HG03196 (cell line): ENCODE measurements around the gene PPP4R4.
"Not testable (repeated sequence)": the region's sequence is repeated elsewhere in the genome, so short reads cannot be mapped to it uniquely, and the experiment has no call there.

Source experiments
- ATAC-seq: cut with Tn5 transposase; IDR thresholded peaks from one replicate; pipeline ENCODE4 v1.9.1; 2021; ENCODE audit not compliant: unreplicated experiment

Gene PPP4R4

DNA sequence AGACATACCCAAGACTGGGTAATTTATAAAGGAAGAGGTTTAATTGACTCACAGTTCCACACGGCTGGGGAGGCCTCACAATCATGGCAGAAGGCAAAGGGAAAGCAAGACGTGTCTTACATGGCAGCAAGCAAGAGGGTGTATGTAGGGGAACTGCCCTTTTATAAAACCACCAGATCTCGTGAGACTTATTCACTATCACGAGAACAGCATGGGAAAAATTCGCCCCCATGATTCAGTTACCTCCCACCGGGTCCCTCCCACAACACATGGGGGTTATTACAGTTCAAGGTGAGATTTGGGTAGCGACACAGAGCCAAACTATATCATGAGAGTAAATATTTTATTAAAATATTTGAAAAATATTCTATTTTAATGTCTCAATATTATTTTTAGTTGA is 94.5 kb downstream of the PPP4R4 start:
- not testable (repeated sequence) for ATAC-seq

DNA sequence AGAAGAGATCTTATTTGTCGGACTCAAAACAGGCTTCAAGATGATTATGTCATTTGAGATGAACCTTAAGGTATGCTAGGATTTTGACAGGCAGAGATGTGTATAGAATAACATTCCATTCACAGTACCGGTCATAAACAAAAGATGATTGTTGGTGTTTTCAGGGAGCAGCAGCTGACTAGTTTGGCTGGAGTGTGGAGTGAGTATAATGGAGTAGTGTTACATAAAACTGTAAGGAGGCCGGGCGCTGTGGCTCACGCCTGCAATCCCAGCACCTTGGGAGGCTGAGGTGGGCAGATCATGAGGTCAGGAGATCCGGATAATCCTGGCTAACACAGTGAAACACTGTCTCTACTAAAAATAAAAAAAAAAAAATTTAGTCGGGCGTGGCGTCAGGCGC is 95.0 kb downstream of the PPP4R4 start:
- ATAC-seq, result no peak

DNA sequence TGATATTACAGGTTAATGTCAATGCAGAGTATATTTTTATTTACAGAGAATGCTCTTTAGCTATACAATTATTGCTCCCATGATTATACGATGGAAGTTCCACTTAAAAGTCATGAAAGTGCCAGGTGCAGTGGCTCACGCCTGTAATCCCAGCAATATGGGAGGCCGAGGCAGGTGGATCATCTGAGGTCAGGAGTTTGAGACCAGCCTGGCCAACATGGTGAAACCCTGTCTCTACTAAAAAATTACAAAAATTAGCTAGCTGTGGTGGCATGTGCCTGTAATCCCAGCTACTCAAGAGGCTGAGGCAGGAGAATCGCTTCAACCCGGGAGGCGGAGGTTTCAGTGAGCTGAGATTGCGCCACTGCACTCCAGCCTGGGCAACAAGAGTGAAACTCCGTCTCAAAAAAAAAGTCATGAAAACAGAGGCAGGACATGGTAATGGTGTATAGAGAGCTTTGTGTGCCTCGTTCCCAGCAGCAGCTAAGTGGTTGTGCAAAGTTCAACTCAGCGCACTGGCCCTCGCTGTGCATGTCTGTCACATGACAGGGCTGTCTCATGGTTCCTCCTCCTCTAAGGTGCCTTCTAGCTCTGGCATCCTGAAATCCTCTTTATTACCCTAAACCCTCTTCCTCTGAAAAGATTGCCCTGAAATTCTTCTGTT is 102.9 kb downstream of the PPP4R4 start:
- ATAC-seq, result not testable (repeated sequence)

DNA sequence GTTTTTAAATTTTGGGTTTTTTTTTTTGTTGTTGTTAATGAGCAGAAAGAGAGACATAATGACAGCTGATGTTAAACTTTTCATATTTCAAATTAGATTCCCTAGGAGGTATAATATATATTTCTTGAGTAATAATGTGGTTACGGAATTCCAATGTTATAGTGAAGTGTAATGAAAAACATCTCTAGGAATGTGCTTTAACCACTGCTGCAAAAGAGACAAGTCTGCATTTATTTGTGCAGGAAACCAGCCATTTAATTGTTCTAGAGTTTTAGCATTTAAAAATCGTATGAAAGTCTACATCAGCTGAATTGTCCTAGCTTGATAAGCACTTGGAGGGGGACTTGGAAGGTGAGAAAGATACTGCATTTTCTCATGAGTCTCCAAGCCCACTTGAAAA is 104.6 kb downstream of the PPP4R4 start:
- no peak for ATAC-seq

DNA sequence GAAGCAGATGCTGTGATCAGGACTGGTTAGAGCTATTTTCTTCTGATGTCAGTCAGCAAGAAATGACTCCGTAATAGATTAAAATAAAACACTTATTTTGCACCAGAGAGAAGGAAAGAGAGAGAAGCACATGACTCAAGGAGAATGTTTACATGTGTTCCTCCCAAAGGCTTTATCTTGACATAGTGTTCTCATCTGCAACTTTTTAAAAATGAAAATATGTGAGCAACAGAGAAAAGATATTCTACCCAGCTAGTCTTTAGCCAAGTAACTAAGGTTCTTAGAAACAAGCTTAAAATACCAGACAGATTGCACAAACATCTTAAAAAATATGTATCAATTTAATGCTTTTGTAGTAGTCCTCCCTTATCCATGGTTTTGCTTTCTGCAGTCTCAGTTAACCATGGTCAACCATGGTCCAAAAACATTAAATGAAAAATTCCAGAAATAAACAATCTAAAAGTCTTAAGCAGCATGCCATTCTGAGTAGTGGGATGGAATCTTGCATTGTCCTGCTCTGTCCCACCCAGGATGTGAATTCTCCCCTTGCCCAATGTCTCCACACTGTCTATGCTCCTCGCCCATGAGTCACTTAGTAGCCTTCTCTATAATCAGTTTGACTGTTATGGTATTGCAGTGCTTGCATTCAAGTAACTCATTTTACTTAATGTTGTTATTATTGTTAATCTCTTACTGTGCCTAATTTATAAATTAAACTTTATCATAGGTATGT is 109.0 kb downstream of the PPP4R4 start:
- no peak for ATAC-seq

DNA sequence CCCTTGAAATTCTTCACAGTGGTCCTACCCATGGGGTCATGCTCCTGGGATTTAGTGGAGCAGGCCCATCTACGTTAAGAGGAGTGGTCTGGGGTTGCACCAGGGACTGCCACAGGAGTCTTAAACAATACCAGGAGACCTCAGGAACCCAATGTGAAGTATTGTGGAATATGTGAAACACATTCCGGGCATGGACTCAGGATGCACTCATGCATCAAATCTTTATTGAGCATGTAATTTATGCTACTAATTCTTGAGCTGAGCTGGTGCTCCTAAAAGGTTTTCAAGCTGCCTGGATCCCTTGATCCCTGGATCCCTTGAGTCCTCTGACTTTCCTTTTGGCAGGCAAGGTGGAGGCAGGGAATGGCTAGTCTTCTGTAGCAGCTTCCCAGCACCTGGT is 110.1 kb downstream of the PPP4R4 start:
- ATAC-seq, result no peak

DNA sequence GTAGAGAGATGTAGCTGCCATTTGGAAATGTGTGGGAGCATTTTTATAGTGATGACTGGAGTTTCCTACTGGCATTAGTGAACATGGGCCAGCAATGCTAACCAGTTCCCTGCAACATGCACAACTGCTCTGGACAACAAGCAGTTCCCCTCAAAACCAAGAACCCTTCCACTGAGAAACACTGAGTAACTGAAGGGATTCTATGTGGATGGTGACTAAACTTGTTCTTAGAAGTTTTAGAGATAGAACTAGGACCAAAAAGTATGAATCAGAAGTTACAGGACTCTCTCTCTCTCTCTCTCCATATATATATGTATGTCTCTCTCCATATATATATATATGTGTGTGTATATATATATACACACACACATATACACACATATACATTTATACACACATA is 111.0 kb downstream of the PPP4R4 start:
- no peak for ATAC-seq

DNA sequence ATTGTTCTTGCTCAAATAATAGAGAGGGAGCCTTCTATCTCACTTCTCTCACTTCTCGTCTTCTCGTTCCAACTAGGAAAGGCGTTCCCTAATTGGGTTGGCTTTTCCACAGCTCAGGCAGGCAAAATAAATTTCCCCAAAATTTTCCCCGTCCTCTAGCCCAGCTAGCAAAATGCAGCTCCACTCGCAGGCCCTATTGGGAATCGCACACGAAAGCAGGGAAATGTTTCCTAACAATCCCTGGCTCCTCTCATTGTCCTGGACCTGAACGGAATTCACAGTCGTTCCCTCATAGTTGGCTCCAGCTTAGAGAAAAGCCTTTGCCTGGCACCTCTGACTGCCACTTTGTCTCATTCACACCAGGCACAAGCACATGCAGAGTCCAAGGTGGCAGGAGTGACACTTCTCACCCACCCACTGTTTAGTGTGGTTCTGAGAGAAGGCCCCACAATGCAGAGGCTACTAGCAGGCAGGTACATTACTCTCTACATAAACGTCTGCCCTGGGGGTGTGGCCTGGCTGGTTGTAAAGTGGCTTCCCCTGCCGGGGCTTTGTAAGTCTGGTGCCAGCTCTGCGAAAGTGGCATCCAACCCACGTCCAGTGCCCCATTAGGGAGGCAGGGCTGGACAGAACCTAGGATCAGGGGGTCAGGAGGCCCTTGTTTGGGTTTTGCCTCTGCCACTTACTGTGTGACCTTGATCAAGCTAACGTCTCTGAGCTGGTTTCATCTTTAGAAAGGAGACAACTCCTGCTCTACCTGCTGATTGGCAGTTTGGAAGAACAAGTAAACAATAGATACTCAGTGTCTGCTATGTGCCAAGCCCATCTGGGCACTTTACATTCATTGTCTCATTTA is 114.7 kb downstream of the PPP4R4 start:
- ATAC-seq, result no peak

DNA sequence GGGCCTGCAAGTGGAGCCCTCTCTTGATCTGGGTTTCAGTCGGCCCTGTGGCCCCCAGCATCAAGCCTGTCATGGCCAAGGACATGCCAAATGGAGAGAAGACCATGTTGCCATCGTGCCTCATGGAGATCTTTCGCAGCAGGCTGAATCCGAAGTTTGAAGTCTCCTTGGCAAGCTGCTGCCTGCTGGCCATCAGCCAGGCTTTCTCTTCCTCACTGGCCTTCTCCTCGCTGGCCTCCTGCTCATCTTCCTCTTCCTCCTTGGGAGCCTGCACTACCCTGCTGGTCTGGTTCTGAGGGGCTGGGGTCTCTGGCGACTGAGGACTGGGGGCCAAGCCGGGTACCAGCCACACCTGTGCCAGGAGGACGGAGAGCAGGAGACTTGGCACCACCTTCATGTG is 116.1 kb downstream of the PPP4R4 start:
- ATAC-seq, result no peak

DNA sequence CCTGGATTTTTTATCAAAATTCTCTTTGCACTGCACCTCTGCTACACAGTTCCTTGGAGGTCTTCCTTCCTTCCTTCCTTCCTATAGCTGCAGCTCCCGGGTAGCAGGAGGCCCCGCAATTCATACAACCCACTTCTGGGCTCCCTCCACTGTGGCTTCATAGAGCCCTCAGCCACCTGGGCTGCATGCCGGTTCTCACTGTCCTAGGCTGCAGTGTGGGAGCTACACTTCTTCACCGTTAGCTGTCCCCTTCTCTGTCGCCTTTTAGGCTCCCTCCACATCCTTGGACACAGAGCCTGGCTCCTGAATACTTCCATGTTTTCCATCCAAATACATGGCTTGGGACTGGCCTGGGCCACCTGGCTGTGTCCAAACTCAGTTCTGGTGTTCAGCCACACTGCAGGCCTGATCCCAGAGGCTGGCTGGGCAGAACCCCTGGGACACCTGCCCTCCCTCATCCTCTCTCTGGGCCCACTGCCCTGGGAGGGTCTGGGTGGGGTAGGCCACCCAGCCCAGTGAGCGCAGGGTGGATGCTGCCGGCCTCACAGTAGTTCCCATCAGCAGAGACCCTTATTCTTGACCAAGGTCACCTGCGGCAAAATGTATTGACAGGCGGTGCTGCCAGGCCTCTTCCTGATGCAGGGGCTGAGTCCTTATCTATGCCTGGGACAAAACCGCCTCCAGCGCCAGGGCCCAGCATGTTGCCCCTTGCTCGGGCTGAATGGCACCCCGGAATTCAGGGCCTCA is 117.2 kb downstream of the PPP4R4 start:
- no peak for ATAC-seq

DNA sequence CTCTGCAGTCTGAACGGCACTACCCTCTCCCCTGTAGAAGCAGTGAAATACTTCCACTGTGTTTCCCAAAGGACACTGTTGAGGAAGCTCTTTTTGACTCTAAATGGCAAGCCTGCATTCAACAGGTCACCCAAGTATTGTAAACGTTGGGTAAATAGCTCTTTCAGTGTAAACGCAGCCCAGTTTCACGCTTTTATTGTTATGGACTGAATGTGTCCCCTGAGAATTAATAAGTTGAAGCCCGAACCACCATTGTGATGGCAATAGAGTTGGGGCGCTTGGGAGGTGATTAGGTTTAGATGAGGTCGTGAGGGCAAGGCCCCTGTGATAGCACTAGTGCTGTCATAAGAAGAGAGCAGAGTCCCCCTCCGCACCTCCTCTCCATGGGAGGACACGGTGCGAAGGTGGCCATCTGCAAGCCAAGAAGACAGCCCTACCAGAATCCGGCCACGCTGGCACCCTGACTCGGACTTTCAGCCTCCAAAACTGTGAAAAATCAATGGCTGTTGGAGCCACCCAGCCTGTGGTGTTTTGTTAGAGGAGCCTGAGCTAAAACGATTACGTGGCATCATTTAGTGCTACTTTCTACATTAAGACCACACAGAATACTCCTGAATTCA is 117.9 kb downstream of the PPP4R4 start:
- ATAC-seq, result no peak

DNA sequence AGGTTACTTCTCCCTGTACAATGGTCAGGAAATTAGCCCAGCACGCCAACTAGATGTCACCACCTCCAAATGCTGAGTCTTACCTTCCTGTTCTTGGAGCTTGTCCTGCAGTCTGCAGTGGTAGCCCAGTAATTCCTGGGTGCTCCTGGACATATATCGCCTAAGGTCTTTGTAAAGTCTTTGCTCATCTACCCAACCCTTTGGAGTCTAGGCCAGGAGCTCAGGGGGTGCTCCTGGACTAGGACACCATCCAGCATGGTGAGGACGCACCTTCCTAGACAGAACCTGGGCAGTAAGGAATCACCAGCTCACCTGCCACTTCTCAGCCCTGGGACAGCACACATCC is 118.4 kb downstream of the PPP4R4 start:
- ATAC-seq, result no peak

DNA sequence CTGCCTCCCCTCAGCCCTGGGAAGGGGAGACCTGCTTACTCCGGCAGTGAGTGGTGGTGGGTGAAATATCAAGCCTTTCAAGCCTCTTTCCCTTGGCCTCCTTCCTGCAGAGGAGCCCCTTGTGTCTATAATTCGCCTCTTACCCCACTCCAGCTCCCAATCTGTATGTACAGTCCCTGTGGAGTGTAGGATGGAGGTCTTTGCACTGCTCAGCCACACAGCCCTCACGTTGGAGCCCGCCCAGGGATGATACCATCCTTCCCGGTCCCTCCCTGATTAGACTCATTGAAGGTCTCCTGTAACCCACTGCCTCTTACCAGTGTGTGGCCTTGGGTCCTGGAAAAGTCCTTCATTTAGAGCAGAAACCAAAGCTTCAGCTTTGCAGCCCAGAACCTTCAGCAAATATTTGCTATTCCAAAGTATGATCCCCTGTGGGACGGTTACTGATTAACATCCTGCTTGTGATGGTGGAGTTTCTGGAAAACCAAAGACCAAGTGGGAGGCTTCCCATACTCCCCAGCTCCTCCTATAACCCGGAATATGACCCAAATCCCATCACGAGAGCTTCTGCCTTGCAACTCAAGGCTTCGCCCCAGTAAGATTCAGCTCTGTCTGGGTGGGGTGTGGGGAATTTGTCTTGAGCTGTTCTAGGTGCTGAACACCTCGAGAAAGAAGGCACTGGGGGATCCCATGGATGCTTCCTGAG is 118.9 kb downstream of the PPP4R4 start, which contains the start of gene SERPINA10:
Gene SERPINA10, minus strand, starts transcription at position 397 of the 706 bp plus-strand sequence. CDS start 2,675 bp downstream, outside the sequence.
- no peak for ATAC-seq

DNA sequence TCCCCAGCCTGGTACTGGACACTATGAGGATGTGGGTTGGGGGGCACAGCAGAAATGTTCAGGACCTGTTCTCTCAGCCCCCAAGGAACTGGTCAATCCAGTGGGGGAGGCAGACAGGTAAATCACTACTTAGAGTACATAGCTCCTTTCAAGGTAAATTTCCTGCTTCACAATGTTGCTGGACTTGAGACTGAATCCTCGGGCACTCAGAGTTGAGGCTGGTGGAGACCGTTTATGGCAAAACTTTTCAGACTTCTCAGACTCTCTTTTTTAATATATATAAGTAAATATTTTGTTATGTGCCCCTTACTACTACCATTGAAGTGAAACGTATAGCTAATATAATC is 119.4 kb downstream of the PPP4R4 start:
- ATAC-seq, result no peak

DNA sequence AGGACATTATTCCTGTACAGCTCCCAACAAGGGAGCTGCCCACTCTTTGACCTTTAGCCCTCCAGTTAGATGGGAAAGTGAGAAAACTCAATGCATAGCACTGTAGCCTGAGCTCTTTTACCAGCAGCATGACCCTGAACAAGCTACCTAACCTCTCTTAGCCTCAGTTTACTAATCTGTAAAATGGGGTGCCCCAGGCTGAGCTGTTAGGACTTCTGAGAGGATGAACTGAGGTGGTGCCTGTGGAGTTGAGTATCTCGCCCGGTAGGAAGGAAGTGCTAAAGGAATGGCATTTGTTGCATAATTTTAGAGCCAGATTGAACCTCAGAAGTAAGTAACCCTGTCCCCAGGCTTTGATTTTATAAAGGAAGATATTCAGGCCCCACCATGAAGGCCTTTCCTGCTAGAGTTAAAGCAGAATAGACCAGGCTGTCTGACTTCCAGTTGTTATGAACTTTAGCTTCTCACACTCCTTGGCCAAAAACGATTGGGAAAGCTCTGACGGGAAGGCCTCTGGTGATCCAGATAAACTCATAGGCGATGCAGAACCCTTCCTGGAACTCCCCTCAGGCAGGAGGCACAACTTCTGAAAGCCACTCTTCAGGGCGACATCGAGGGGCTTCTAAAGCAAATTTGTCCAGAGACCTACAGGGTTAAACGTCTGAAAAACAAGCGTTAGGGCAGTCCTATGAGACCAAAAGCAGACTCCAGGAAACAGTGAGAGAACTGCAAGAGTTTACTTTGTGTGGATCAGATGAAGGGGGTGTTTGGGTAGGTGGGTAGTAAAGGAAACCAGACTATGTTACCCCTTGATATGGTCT is 121.4 kb downstream of the PPP4R4 start:
- ATAC-seq, result no peak

DNA sequence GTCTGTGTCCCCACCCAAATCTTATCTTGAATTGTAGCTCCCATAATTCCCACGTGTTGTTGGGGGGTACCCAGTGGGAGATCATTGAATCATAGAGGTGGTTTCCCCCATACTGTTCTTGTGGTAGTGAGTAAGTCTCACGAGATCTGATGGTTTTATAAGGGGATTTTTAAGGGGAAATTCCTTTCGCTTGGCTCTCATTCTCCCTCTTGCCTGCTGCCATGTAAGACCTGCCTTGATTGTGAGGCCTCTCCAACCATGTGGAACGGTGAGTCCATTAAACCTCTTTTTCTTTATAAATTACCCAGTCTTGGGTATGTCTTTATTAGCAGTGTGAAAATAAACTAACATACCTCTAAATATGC is 122.0 kb downstream of the PPP4R4 start:
- not testable (repeated sequence) for ATAC-seq

DNA sequence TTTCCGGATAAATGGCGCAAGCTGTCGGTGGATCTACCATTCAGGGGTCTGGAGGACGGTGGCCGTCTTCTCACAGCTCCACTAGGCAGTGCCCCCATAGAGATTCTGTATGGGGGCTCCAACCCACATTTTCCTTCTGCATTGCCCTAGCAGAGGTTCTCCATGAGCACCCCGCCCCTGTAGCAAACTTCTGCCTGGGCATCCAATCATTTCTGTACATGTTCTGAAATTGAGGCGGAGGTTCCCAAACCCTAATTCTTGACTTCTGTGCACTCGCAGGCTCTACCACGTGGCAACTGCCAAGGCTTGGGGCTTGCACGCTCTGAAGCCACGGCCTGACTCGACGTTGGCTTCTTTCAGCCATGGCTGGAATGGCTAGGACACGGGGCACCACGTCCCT is 124.0 kb downstream of the PPP4R4 start:
- no peak for ATAC-seq

DNA sequence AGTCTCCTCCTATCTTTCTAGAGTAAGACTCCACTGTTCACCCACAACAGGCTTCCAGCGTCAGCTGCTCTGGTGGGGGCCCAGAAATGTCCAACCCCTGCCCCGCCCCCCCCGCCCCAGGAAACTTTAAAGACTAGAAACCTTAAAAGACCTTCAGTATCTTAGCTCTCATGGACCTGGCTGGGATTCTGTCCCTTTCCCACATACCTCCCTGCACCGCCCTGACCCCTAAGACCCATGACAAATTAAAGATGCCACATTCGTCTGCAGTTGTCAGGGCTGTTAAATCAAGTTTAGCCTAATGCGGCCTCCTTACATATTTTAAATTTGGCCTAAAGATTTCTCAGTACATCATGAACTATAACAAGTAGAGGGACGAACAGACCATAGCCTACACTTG is 129.0 kb downstream of the PPP4R4 start:
- no peak for ATAC-seq

DNA sequence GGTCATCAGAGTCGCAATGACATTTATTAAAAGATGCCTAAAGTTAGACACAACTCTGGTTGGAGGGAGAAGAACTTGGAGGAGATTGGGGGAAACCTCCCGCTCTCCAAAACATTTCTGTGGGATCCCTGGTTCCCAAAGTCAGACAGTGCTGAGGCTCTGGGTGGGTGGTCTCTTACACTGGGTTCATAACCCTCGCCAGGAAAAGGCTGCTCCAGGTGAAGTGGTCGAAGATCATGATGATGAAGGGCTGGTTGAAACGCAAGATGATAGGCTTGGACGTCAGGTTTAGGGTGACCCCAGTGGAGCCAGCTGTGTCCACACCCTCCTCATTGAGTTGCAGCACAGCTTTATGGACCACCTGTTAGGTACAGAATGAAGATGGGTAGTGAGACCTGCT is 130.1 kb downstream of the PPP4R4 start:
- ATAC-seq, result no peak
